SK-N-MC (cell line): ENCODE data around the gene ZNF264.
"Not testable (repeated sequence)": the region's sequence is repeated elsewhere in the genome, so short reads cannot be mapped to it uniquely, and the experiment has no call there.

Source experiments
- DNase-seq: peaks from one replicate; pipeline ENCODE4 v3.0.0-alpha.2; 2011; ENCODE audit warnings: low read depth, low spot score
- H3K27ac ChIP-seq: fragments of 200-600 bp; sonication (generic); 2 replicates; pipeline ENCODE4 v1.5.1; 2016; ENCODE audit warnings: mixed run types
- H3K36me3 ChIP-seq: fragments of 200-600 bp; sonication (generic); 2 replicates; pipeline ENCODE4 v1.6.1; 2017; ENCODE audit warnings: antibody characterized with exemption, low read length, mixed read lengths; ENCODE audit not compliant: insufficient read depth
- H3K4me3 ChIP-seq: fragments of 200-600 bp; sonication (generic); 2 replicates; pipeline ENCODE4 v1.5.1; 2016
- H3K9ac ChIP-seq: fragments of 200-600 bp; sonication (generic); 2 replicates; pipeline ENCODE4 v1.8.0; 2017; ENCODE audit warnings: mixed run types, mixed read lengths; ENCODE audit not compliant: insufficient read length
- H3K9me3 ChIP-seq: fragments of 200-600 bp; sonication (generic); 2 replicates; pipeline ENCODE4 v1.6.1; 2017; ENCODE audit warnings: low read depth, mild to moderate bottlenecking, antibody characterized with exemption, low read length, moderate library complexity, mixed read lengths
- EZH2 ChIP-seq: fragments of 200-600 bp; sonication (generic); IDR thresholded peaks from one replicate; pipeline ENCODE4 v1.6.1; 2017; ENCODE audit warnings: antibody characterized with exemption
- FOXP2 ChIP-seq: optimal IDR thresholded peaks from 2 replicates; pipeline ENCODE3; 2011; ENCODE audit warnings: mild to moderate bottlenecking, moderate library complexity; ENCODE audit not compliant: insufficient read depth; ENCODE audit errors: extremely low read length, control extremely low read depth
- POLR2AphosphoS5 ChIP-seq: IDR thresholded peaks from 2 replicates; pipeline ENCODE4 v1.6.1; 2012; ENCODE audit warnings: mild to moderate bottlenecking, low read depth, low read length, borderline replicate concordance

The ZNF264 gene

DNA sequence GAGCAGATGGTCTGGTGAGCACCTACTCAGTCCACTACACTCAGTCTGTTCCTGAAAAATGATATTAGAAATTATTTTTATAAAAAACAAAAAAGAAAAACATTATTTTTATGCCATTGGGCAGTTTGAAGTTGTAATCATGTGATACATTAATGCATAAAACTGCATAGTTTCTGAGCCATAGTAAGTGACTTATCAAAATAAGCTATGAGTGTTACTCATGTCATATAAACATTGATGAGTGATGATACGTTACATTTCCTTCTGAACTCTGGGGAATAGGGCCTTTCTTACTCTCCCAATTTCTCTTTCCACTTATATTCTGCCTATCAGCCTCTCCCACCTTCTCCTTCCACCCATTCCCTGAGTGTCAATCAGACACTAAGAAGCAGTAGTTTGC lies 58.0 kb downstream of the ZNF264 start:
- no peak for TF ChIP-seq FOXP2
- TF ChIP-seq EZH2 = no peak
- TF ChIP-seq POLR2AphosphoS5 = no peak
- H3K9me3 ChIP-seq = no peaks in the 10 kb centered on the region
- H3K36me3 ChIP-seq = peaks cover 70% of the 10 kb centered on the region

DNA sequence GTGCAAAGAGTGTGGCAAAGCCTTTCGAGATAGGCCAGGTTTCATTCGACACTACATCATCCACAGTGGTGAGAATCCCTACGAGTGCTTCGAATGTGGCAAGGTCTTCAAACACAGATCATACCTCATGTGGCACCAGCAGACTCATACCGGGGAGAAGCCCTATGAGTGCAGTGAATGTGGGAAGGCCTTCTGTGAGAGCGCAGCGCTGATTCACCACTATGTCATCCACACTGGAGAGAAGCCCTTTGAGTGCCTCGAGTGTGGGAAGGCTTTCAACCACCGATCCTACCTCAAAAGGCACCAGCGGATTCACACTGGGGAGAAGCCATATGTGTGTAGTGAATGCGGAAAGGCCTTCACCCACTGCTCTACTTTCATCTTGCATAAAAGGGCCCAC lies 62.5 kb downstream of the ZNF264 start:
- H3K9me3 ChIP-seq, H3K9ac ChIP-seq, DNase-seq, H3K4me3 ChIP-seq, H3K27ac ChIP-seq: not testable (repeated sequence)
- H3K36me3 ChIP-seq = peaks cover 56% of the 10 kb centered on the region

More for the DNA sequence above, 58.0 kb downstream of the ZNF264 start:
- DNase-seq = no peak
- no peak overlapping the region for H3K9ac ChIP-seq
- no peak overlapping the region for H3K4me3 ChIP-seq
- no peak overlapping the region for H3K27ac ChIP-seq

DNA sequence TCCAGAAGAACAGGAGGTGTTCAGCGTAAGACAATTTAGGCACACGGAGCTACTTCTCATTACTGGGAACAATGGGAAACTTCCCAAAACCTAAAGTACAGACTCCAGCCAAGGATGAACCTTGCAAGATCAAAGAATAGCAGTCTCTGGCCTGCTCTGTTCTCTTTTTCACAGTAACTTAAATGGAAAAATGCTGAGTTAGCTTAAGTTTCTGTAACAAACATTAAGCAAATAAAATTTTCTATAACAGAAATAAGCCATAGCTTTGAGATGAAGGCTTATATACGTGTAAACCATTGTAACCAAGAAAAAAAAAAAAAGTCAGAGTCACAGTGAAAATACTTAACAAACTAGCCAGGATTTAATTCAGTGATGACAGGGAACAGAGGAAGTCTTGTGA lies 70.7 kb downstream of the ZNF264 start:
- Histone ChIP-seq H3K27ac (no peak overlapping the region), H3K9ac (no peak overlapping the region), H3K4me3 (no peak overlapping the region), H3K9me3 (no peaks in the 10 kb centered on the region), H3K36me3 (peaks cover 16% of the 10 kb centered on the region)
- TF ChIP-seq EZH2 (no peak), FOXP2 (no peak)
- no peak for DNase-seq

DNA sequence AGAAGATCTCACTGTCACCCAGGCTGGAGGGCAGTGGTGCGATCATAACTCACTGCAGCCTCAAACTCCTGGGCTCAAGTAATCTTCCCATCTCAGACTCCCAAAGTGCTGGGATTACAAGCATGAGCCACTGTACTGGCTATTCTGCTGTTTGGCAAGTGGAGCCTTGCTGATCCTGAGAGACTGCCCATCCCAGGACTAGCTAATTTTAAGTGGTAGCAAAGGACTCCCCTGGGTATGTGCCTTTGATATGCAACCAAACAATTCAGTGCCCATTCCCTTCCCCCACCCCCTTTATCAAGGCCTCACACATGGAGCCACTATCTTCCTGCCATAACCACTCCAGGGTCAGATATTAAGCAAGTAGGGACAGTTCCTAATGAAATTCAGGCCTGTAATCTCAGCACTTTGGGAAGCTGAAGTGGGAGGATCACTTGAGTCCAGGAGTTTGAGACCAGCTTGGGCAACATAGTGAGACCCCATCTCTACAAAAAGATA lies 72.0 kb downstream of the ZNF264 start:
- no peak overlapping the region for H3K27ac ChIP-seq
- H3K36me3 ChIP-seq = peaks cover 16% of the 10 kb centered on the region
- TF ChIP-seq POLR2AphosphoS5 = no peak
- TF ChIP-seq EZH2 = no peak
- no peak for TF ChIP-seq FOXP2
- H3K9me3 ChIP-seq = no peaks in the 10 kb centered on the region
- no peak overlapping the region for H3K9ac ChIP-seq
- no peak overlapping the region for H3K4me3 ChIP-seq
- DNase-seq = no peak

DNA sequence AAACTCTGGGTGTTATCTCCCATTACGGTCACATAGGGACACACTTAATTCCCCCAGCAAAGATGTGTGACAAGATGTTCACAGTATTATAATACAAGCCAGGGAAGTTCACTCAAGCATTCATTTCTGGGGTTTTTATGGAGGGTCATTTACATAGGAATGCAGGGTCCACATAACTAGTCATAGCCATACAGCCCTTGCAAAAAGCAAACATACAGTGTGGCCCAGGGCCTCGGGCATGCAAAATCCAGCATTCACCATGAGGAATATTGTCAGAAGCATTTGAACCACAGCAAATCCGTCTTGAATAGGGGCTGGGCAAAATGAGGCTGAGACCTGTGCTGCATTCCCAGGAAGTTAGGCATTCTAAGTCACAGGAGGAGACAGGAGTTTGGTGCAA lies 76.0 kb downstream of the ZNF264 start:
- H3K4me3 ChIP-seq = no peak overlapping the region
- TF ChIP-seq EZH2 (no peak), POLR2AphosphoS5 (no peak), FOXP2 (no peak)
- no peak overlapping the region for H3K9ac ChIP-seq
- no peaks in the 10 kb centered on the region for H3K36me3 ChIP-seq
- H3K9me3 ChIP-seq = no peaks in the 10 kb centered on the region
- no peak overlapping the region for H3K27ac ChIP-seq
- no peak for DNase-seq

DNA sequence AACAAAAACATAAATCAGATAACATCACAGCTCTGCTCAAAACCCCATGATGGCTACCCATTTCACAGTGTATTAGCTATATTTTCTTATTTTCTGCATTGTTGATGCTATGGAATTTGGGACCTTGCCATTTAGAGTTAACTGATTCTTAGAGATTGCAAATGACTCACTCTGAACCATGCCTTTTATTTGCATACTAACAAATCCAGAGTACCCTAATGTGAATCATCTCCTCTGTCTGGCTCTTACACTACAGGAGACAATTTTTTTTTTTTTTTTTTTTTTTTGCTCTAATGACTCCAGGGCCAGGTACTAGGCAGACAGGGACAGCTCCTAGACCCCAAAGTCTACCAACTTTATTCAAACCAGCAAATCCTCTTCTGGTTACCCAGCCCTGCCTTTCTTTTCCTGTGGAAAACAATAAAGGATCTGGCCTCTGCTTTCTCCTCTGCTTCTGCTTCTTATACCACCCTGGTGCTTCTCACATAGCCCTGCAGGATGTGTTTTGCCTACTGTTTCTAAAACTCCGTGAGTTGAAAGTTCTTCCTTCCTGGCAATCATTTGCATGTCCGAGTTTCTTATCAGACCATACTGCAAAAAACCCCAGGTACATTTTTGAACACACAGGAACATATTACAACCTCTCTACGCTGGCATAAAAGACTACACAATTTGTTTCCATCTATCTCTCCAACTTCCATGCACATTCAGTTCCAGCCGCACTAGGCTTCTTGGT lies 78.4 kb downstream of the ZNF264 start:
- no peaks in the 10 kb centered on the region for H3K36me3 ChIP-seq
- no peak overlapping the region for H3K27ac ChIP-seq
- no peak for DNase-seq
- no peak overlapping the region for H3K4me3 ChIP-seq
- TF ChIP-seq FOXP2 (no peak), EZH2 (no peak), POLR2AphosphoS5 (no peak)
- no peaks in the 10 kb centered on the region for H3K9me3 ChIP-seq
- no peak overlapping the region for H3K9ac ChIP-seq

DNA sequence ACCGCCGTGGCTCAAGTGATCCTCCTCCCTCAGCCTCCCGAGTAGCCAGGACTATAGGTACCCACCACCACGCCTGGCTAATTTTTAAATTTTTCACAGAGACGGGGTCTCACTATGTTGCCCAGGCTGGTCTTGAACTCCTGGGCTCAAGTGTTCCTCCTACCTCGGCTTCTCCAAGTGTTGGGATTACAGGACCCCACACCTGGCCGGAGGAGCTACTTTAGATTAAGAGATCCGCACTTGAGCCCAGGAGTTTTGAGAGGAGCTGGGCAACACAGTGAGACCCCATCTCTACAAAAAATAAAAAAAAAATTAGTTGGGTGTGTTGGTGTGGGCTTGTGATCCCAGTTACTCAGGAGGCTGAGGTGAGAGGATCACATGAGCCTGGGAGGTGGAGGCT lies 80.0 kb downstream of the ZNF264 start:
- TF ChIP-seq POLR2AphosphoS5 = no peak
- no peak for TF ChIP-seq FOXP2
- Histone ChIP-seq H3K36me3 (no peaks in the 10 kb centered on the region), H3K9ac (no peak overlapping the region), H3K9me3 (no peaks in the 10 kb centered on the region), H3K4me3 (no peak overlapping the region), H3K27ac (no peak overlapping the region)
- no peak for DNase-seq
